GM23338 (cell line): ENCODE results near the gene B3GNT4.

Source experiments
- CTCF ChIP-seq, 2 experiments: fragments of 200-600 bp in 1 of 2; sonication (generic) in 1 of 2; conservative IDR thresholded peaks; 2 replicates each; pipeline versions ENCODE4 v1.5.1 to v1.6.1; 2016 to 2017; ENCODE audit warnings: antibody characterized with exemption in 2 of 2, low read depth in 2 of 2, mild to moderate bottlenecking in 2 of 2, moderate library complexity in 1 of 2
- ETS1 ChIP-seq: IDR thresholded peaks from 2 replicates; pipeline ENCODE4 v1.6.1; 2016; ENCODE audit warnings: antibody characterized with exemption
- EZH2 ChIP-seq: fragments of 200-600 bp; sonication (generic); IDR thresholded peaks from one replicate; pipeline ENCODE4 v1.8.0; 2017; ENCODE audit warnings: antibody characterized with exemption, mild to moderate bottlenecking, low read depth; ENCODE audit not compliant: unreplicated experiment
- JUNB ChIP-seq: IDR thresholded peaks from one replicate; pipeline ENCODE4 v1.6.1; 2016; ENCODE audit warnings: antibody characterized with exemption; ENCODE audit not compliant: unreplicated experiment
- NANOG ChIP-seq: IDR thresholded peaks from 2 replicates; pipeline ENCODE4 v1.6.1; 2016; ENCODE audit warnings: antibody characterized with exemption, borderline replicate concordance
- POLR2AphosphoS5 ChIP-seq: IDR thresholded peaks from 2 replicates; pipeline ENCODE4 v1.6.1; 2016; ENCODE audit warnings: antibody characterized with exemption, low read depth
- REST ChIP-seq: IDR thresholded peaks from one replicate; pipeline ENCODE4 v1.6.1; 2018; ENCODE audit warnings: antibody characterized with exemption; ENCODE audit not compliant: unreplicated experiment
- ZNF462 ChIP-seq: fragments of 250-450 bp; sonication (Bioruptor Pico); IDR thresholded peaks from 2 replicates; pipeline ENCODE4 v1.5.0; 2020; ENCODE audit warnings: mild to moderate bottlenecking, moderate library complexity

- TF ChIP-seq CTCF (conservative IDR thresholded peaks at IDR 0.05; ENCODE audit: low read depth in 2 of 2) (no peak), POLR2AphosphoS5 (no peak), EZH2 (no peak), JUNB (no peak), REST (no peak), ZNF462 (no peak), ETS1 (no peak), NANOG (no peak)
Measured at GRCh38 chr12:122207391-122207790, 3.9 kb downstream of the B3GNT4 start.
